WI38 (cell line): ENCODE results near the gene ABCA13.

ENCODE experiments used
- H3K4me3 ChIP-seq: 2 replicates; pipeline ENCODE4 v1.5.1; 2011; ENCODE audit warnings: low read depth, mild to moderate bottlenecking, control low read depth, low read length
- TF ChIP-seq, protein P1 (sequence below): IDR thresholded peaks from 2 replicates; pipeline ENCODE4 v1.5.1; 2012; ENCODE audit warnings: low read depth, mild to moderate bottlenecking, control low read depth, low read length

Gene ABCA13

DNA sequence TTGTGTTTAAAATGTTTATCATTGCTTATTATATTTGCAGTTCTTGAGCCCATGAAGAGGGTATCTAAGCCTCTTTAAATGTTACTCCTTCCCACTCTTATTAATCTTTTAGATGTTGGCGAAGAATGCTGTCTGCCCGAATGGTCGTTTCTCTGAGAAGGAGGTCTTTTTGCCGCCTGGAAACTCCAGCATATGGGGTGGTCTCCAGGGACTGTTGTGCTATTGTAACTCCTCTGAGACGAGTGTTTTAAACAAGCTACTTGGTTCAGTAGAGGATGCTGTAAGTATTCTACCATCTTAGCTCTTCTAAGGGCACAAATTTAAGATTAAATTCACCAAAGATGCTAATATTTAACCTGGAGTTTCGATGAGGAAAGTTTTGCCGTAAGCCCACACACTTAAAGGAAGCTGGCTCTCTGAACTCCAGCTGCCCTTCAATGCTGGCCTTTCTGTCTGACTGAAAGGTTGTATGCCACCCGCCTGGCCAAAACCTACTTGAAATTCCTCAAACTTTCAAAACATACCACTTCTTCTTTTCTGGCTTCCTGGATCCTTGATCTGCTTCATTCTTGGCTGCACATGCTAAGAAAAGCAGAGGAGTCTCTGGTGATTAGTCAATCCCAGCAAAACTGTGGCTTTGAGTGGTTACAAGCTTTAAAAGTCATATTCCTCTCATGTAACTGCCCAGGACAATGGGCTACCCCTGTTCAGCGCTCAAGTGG, 74.7 kb downstream of the ABCA13 start:
- H3K4me3 ChIP-seq = no peak overlapping the region
- TF ChIP-seq, protein P1, sequence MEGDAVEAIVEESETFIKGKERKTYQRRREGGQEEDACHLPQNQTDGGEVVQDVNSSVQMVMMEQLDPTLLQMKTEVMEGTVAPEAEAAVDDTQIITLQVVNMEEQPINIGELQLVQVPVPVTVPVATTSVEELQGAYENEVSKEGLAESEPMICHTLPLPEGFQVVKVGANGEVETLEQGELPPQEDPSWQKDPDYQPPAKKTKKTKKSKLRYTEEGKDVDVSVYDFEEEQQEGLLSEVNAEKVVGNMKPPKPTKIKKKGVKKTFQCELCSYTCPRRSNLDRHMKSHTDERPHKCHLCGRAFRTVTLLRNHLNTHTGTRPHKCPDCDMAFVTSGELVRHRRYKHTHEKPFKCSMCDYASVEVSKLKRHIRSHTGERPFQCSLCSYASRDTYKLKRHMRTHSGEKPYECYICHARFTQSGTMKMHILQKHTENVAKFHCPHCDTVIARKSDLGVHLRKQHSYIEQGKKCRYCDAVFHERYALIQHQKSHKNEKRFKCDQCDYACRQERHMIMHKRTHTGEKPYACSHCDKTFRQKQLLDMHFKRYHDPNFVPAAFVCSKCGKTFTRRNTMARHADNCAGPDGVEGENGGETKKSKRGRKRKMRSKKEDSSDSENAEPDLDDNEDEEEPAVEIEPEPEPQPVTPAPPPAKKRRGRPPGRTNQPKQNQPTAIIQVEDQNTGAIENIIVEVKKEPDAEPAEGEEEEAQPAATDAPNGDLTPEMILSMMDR = no peak

DNA sequence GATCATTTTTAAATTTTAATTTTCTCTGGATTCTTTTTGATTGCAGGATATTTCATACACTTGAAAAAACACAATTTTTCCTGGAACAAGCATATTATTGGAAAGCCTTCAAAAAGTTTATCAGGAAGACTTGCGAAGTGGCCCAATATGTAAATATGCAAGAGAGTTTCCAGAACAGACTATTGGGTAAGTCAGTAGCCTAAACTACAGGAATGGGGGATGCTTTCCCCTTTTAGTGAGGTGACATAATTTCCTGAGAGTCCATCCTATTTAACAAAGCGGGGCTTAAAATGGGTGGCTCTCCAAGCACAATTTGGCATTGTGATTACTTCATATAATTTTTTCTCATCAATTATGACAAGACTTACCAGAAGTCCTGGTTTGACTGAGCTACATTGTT, 77.9 kb downstream of the ABCA13 start:
- TF ChIP-seq, protein P1 = no peak
- no peak overlapping the region for H3K4me3 ChIP-seq

DNA sequence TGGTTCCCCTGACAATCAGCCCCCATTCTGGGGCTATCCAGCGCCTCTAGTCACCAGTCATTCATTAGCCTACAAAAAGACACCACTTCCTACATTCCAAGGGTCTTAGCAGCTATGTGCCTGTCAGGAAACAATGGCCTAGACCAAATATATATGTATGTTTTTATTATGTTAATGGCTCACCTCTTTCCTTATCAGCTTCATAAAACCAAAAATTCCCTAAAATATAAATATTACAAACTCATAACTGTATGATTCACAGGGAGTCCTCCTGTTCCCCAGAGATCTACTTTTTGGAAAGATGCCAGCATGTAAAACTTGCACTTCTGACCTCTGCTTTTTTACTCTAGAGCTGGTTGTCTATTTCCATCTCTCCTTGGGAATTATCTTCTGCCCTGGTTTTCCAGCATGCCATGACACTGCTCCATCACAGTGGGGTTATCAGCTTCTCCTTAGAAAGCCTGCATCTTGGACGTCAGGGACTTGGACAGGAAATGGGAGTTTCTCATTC, 79.2 kb downstream of the ABCA13 start:
- TF ChIP-seq, protein P1 = no peak
- H3K4me3 ChIP-seq = no peak overlapping the region

DNA sequence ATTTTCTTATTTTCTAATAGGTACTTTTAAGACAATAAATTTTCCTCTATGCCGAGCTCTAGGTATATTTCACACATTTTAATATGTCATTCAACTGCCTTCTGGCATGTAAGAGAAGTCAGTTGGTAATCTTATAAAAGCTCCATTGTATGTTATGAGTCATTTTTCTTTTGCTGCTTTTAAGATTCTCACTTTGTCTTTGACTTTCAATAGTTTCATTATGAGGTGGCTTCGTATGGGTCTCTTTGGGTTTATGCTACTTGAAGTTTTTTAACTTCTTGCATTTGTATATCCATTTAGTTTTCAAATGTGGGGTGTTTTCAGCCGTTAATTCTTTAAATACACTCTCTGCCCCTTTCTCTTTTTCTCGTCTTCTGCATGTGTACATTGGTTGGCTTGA, 80.5 kb downstream of the ABCA13 start:
- TF ChIP-seq, protein P1 = no peak
- H3K4me3 ChIP-seq = no peak overlapping the region

DNA sequence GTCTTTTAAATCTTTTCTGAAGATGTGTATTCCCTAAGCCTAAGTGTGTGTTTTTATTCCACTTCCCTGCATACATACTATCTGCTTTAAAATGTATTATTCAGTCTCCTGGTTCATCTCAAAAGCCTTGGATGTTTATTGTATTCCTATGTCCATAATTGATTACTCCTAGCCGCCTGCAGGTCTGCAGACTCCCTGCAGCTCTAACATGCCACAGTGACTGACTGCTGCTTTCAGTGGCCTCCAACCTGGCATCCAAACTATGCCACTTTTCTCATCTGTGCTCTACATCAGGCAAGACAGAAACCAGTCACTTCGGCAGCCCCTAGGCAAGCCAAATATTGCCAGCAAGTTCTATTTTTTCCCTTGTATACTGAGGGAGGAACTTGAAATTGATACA, 81.7 kb downstream of the ABCA13 start:
- no peak overlapping the region for H3K4me3 ChIP-seq
- TF ChIP-seq, protein P1 = no peak

DNA sequence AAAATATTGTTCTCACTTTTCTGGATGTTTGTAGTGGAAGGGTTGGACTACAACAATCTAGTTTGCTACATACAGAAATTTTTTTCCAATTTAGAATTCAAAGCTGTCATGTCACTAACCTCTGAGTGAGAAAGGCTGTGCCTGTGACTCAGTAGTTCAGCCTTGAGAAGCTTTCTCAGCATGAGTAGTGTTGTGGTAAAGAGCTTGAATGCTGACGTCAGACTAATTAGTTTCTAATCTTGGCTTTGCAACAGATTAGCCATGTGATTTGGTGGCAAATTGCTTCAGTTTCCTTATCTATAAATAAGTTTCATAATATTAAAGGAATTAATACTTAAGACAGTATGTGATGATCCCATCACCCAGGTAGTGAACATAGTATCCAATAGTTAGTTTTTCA, 83.8 kb downstream of the ABCA13 start:
- H3K4me3 ChIP-seq = no peak overlapping the region
- TF ChIP-seq, protein P1 = no peak

DNA sequence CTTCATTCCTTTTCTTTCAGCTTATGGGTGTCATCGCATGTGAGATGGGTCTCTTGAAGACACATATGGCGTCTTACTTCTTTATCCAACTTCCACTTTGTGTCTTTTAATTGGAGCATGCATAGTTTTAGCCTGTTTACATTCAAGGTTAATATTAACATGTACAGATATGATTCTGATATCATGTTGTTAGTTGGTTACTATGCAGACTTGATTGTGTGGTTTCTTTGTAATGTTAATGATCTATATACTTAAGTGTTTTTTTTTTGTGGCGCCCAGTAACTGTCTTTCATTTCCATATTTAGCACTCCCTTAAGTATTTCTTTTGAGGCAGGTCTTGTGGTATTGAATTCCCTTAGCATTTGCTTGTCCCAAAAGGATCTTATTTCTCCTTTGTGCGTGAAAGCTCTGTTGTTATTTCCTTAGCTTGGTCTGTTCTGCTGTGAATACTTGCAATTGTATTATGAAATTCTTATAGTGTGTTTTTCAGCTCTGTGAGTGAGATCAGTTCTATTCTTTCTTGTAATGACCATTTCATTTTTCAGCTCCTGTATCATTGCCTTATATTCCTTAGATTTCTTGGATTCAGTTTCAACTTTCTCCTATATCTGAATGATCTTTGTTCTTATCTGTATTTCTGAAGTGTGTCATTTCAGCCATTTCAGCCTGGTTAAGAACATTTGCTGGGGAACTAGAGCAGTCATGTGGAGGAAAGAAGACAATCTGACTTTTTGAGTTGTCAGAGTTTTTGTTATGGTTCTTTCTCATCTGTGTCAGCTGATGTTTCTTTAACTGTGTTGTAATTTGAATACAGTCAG, 88.4 kb downstream of the ABCA13 start:
- TF ChIP-seq, protein P1 = no peak
- H3K4me3 ChIP-seq = no peak overlapping the region
